ENCODE results near the gene RIN3. TPM values are rescaled to one million over a fixed set of nuclear protein-coding genes. Genes with fewer than 3 reads are reported as not detected.

The RIN3 gene
- total and polyA plus RNA-seq, 10 of the 15 experiments (the other 5 are each of a cell fraction or from before 2014, with no cell fraction given): 0.91 to 23.3 (median 6.3) TPM

- TF ChIP-seq ZBTB40 (IDR thresholded peaks at IDR 0.05; ENCODE audit: borderline replicate concordance): peak; percentile 28; the same call in 1 of the 2 replicates
- no peak for TF ChIP-seq ZNF24 (IDR thresholded peaks at IDR 0.05)
- TF ChIP-seq HSF1 (IDR thresholded peaks at IDR 0.05; ENCODE audit: low read depth, low read length): no peak
- TF ChIP-seq HDGF (IDR thresholded peaks at IDR 0.05): peak; percentile 81; the same call in 1 of the 2 replicates
- no peak for TF ChIP-seq MYC (IDR thresholded peaks at IDR 0.05; ENCODE audit: insufficient read depth, insufficient read length, insufficient replicate concordance, low read length, severe bottlenecking)
- no peak for TF ChIP-seq ZNF592 (IDR thresholded peaks at IDR 0.05)
- TF ChIP-seq TAF1 (IDR thresholded peaks at IDR 0.05; ENCODE audit: borderline replicate concordance, low read depth, low read length): no peak
- no peak for TF ChIP-seq MYB (IDR thresholded peaks at IDR 0.05; ENCODE audit: borderline replicate concordance, low read depth, low read length)
- TF ChIP-seq IRF4 (IDR thresholded peaks at IDR 0.05; ENCODE audit: low read depth, low read length): peak; percentile 57; the same call in 1 of the 2 replicates
- no peak for TF ChIP-seq ZBTB11 (CRISPR knock-in tag; IDR thresholded peaks at IDR 0.05)
- TF ChIP-seq HDAC6 (IDR thresholded peaks at IDR 0.05; ENCODE audit: unreplicated experiment): no peak
These were observed 69.3 kb downstream of the RIN3 start (continued) for GRCh38 chr14:92582706-92583452.
